Effector CD4-positive, alpha-beta T cell (primary cell): Measurements from ENCODE around the gene SHC3.

Source experiments
- DNase-seq: peaks from one replicate; pipeline ENCODE4 v3.0.0-alpha.2; 2020

SHC3 gene

GRCh38 chr9:89185980-89186379 is 7.4 kb upstream of the SHC3 start:
- DNase-seq: no peak

DNA sequence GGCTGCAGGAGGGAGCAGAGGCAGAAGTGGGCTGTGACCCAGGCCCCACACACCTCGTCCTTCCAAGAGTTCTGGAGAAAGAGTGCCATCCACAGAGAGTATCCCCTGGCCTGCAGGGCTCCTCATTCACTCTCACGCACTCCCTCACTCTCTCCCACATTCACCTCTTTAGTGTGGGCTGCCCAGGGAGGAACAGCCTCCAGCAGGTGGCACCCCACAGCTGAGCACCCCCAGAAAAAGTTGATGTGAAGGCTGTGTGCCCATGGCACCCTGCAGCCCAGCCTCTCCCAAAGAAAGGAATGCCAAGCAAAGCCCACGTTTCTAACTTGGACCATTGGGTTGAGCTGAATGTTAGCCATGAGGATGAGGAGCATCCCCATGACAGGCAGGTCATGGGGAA is 4.5 kb upstream of the SHC3 start:
- DNase-seq: no peak

- DNase-seq: no peak
Observed at GRCh38 chr9:89182369-89182768, 3.8 kb upstream of the SHC3 start.

- DNase-seq: no peak
Observed at GRCh38 chr9:89179895-89180734, 1.5 kb upstream of the SHC3 start.

DNA sequence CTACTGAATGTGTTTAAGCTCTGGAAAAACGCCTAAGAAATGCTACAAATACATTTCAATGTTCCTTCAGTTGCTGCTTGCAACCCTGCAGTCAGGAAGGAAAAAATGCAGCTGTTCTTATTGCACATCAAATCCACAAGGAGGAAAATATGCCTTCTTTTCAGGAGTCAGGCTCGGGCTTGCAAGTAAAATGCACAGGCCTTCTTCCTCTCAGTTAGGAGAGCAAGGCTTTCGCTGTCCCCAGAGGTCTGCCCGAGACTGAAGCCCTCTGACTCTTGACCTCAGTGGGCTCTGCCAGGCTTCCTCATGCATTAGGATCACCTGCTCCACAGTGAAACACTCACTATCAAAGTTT is 899 bp upstream of the SHC3 start:
- DNase-seq: no peak

DNA sequence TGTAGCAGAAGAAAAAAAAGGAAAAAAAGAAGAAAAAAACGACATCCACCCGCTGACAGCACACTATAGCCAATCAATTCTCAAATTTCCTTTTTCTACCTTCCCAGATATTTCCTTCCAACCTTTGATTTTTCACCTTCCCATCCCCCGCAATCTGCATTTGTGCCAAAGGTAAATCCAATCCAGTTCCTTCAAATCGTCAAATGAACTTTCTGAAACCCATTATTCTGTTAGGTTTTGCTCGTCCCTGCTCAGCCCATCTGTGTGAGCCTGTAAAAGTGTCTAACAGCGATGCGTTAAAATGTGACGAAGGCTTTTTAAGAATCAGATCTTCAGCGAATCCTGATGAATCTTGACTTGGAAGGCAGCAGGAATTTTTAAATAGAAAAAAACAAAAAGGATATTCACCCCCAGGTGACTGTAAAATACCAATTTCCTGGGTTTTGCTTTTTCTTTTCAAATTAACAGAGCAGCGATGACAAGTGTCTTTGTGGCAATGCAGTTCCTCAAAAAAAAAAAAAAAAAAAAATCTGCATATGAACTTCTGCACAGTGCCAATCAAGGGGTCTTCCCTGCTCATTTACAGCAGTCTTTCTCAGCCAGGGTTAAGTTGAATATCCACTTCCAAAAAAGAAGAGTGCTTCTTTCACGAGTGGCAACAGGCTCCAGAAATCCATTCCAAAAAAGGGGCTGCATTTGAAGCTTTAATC is 367 bp upstream of the SHC3 start:
- no peak for DNase-seq

DNA sequence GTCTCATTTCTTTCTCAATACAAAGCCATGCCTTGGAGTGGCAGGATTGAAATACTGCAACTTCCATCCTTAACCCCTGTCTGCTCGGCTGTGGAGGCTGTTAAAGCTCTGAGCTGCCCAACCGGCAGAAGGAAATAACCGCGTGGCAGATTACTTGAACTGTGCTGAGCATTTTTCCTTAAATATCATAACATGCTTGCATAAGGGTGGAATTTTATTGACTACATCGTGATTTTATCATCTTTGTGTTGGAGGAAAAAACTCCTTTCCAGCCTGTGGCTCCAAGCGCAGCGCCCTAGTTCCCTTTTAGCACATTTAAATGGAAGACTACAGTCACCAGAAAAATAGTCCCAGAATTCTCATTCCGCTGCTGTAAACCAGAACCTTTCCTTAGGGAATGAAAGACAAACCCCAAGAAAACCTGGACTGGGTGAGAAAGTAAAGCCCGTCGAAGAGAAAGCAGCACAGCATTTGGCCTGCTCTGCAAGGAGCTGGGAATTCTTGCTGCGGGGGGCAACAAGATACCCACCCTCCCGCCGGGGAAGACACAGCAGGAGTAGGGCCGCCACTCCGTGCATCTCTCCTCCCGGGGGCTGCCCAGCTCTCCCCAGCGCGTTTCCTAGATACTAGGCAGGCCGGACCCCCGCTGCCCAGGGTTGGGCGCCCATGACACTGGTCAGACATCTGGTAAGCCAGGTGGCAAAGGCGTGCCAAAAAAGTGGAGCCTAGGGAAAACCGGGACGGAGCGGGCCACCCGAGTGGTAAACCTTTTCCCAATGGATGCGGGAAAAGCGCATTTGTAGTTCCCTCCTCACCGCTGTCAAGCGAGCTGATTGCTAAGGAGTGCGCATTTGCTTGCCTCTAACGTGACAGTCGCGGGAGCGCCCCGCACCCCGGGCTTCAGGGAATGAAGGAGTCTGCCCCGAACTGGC is 1.3 kb downstream of the SHC3 start:
- DNase-seq: no peak

GRCh38 chr9:89175828-89176261 is 2.8 kb downstream of the SHC3 start:
- no peak for DNase-seq

GRCh38 chr9:89174291-89174690 is 4.3 kb downstream of the SHC3 start:
- DNase-seq: no peak

DNA sequence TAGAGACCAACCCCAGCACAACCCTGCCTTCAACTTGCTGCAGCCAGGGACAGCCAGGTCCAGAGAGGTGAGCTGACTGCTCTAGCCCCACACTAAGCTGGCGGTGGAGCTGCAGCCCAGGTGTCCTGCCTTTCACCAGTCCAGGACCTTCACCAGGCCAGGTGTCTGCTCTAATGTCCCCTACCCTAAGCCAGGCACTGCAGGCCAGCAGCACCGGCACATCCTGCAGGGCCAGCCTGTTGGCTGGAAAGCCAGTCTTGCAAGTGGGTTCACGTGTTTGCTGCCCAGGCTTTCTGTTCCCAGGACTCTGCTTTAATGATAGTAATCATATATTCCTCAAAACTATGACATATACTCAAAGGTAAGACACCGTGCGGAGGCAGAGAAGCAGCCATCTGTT is 5.5 kb downstream of the SHC3 start:
- no peak for DNase-seq

- DNase-seq: no peak
Observed at GRCh38 chr9:89172398-89172797, 6.2 kb downstream of the SHC3 start.

- DNase-seq: no peak
Observed at GRCh38 chr9:89171693-89172092, 6.9 kb downstream of the SHC3 start.

DNA sequence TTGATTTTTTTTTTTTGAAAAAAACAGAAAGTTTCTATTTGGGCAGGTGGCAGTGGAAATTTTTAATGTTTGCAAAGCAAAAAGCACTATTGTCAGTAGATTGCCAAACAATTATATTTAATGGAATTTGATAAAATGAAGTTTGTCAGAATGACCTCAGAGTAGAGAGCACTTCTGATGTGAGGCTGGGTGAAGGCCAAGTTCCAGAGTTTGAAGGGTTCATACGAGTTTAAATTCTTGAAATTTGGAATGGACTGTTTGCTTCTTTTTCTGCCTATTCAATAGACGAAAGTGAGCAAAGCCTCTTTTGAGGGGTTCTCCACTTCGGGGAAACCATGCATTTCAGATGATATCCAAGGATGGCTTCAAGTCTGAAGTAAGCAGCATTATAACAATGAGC is 7.4 kb downstream of the SHC3 start:
- DNase-seq: no peak

- DNase-seq: no peak
Observed at GRCh38 chr9:89168901-89169813, 9.5 kb downstream of the SHC3 start.

- DNase-seq: no peak
Observed at GRCh38 chr9:89167788-89168187, 10.8 kb downstream of the SHC3 start.

DNA sequence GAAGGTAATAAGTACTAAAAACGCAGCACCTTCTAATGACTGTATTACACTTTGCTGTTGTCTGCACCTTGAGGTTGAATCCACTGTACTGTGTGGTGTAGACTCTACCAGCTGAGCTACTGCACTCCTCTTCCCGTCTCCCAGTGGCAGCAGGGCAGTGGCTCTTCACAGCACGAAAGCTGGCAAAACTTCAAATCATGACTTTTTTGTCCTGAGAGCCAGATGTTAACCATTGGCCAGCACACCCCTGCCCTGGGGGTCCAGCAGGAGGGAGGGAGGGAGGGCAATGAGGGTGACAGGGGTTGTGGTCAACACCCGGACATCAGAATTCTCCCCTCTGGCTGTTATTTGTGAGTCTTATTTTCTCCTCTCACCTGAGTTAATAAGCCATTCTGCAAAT is 11.8 kb downstream of the SHC3 start:
- no peak for DNase-seq

GRCh38 chr9:89165880-89166279 is 12.7 kb downstream of the SHC3 start:
- DNase-seq: no peak

- no peak for DNase-seq
Observed at GRCh38 chr9:89165341-89165740, 13.3 kb downstream of the SHC3 start.

- no peak for DNase-seq
Observed at GRCh38 chr9:89161221-89161620, 17.4 kb downstream of the SHC3 start.

- DNase-seq: no peak
Observed at GRCh38 chr9:89160806-89161205, 17.8 kb downstream of the SHC3 start.

DNA sequence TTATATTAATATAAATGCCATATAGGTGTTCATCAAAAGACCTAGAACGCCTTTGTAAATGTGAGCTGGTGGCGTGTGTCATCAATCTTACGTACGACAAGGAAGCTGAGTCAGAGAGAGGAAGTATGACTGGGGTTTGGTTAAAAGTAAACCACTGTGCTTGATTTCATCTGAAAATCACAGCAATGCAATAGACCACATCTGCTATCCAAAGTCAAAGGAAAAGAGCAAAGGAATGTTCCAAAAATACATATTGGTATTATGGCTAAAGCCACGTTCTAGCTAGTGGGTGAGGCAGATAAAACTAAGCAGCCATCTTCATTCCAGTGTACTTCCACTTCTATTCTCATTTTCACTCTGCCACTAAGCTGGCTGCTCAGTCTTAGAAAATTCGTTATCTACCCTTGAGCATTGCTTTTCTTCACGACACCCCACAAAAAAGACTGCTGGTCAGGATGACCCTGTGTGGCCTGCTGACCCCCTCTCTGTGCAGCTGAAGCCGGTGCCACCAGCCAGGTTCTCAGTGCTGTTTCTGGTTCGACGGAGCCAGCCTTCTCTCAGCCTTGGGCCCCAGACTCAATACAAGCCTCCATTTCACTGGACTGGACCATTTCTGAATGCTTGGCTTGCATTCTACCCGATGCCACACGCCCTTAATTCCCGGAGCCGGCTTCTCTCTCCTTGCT is 23.8 kb downstream of the SHC3 start:
- no peak for DNase-seq

GRCh38 chr9:89154218-89154617 is 24.4 kb downstream of the SHC3 start:
- DNase-seq: no peak
